Esophagus squamous epithelium (tissue), 5 donors: ENCODE results near the gene TRDMT1. TPM values are rescaled to one million over a fixed set of nuclear protein-coding genes. Genes with fewer than 3 reads are reported as not detected.

ENCODE experiments used
- DNase-seq: peaks from one replicate; lab custom pipeline; 2025; lab: John Stamatoyannopoulos, UW
- H3K27ac ChIP-seq, 4 donors: fragments of 200-600 bp; sonication (generic); one replicate each; pipeline ENCODE4 v1.5.1; 2016 to 2019; ENCODE audit warnings: mild to moderate bottlenecking in 1 of 4
- H3K27me3 ChIP-seq, 4 donors: fragments of 200-600 bp; sonication (generic); 1 replicate in 3 of 4; 2 replicates in 1 of 4; pipeline versions ENCODE4 v1.5.1 to v1.6.0; 2017 to 2021; ENCODE audit warnings: antibody characterized with exemption in 1 of 4
- H3K36me3 ChIP-seq, 3 donors: fragments of 200-600 bp; sonication (generic); one replicate each; pipeline ENCODE4 v1.5.1; 2016 to 2019
- H3K4me1 ChIP-seq, 3 donors: fragments of 200-600 bp; sonication (generic); one replicate each; pipeline ENCODE4 v1.5.1; 2017 to 2019
- H3K4me3 ChIP-seq, 4 donors: fragments of 200-600 bp; sonication (generic); 1 replicate in 3 of 4; 2 replicates in 1 of 4; pipeline ENCODE4 v1.5.1; 2016 to 2019; ENCODE audit warnings: mild to moderate bottlenecking in 2 of 4, moderate library complexity in 1 of 4
- H3K9me3 ChIP-seq, 3 donors: fragments of 200-600 bp; sonication (generic); one replicate each; pipeline ENCODE4 v1.5.1; 2016 to 2019
- POLR2A ChIP-seq, 4 donors: fragments of 450-650 bp; IDR thresholded peaks; one replicate each; pipeline ENCODE4 v1.6.1; 2017; ENCODE audit warnings: antibody characterized with exemption in 4 of 4, mild to moderate bottlenecking in 4 of 4, moderate library complexity in 3 of 4
- WGBS, 2 donors: methylation state at CpG; one replicate each; pipeline ENCODE4 v1.1.5; 2018; 5-methylcytosine and 5-hydroxymethylcytosine counted together
- intact Hi-C: fragments of 100-400 bp; cut with DNase I; formaldehyde crosslinking; loops from one replicate; pipeline ENCODE4 v1.15.0; 2022
- total RNA-seq, 4 donors: library from RNA; depleted of rRNA; stranded (reverse); fragments of >200 nt; gene quantifications; one replicate each; pipeline ENCODE4 v1.1.0, GENCODE V29; 2016
- TF ChIP-seq, protein P1 (sequence below), 6 experiments: fragments of 450-650 bp in 4 of 6; fragments of 200-600 bp in 2 of 6; sonication (generic) in 2 of 6; IDR thresholded peaks; one replicate each; pipeline ENCODE4 v1.5.1; 2016 to 2019; ENCODE audit warnings: antibody characterized with exemption in 6 of 6, mild to moderate bottlenecking in 4 of 6, moderate library complexity in 4 of 6
- donor health status: DM: yes; HTN: yes; CAD: no.

Gene TRDMT1
- total RNA-seq, 4 donors from 2014 or later, result 1.3 to 5.9 (median 2.6) TPM

DNA sequence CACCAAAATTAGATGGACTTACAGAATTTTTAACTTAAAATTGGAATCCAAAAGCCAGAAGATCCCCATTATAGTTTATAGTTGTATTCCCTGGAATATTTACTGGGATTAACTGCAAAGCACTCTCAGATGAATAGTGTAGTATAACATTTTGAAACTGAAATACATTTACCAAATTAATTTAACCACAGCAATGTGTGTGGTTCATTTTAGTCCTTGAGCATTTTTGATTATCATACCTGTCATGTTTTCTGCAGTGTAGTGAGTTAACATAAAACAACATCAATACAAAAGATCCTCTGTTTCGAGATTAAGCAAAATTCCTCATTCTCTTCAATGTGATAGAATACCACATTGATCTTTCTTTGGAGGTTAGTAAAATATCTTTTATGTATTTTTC lies 30.3 kb upstream of the TRDMT1 start:
- WGBS, 2 donors, result 41 to 71% methylated on average over 1 of the region's 1 CpG
- intact Hi-C loops, result no loop called here
- Histone ChIP-seq H3K9me3 (no peaks in the 10 kb centered on the region), H3K4me1 (peaks cover 0 to 100% (median 33%) of the 10 kb centered on the region in 3 donors), H3K27me3 (peaks cover 0 to 36% (median 2%) of the 10 kb centered on the region in 4 donors), H3K36me3 (peaks cover 0 to 47% (median 7%) of the 10 kb centered on the region in 3 donors), H3K4me3 (peak overlapping the region; percentile 53 to 94 (median 70)), H3K27ac (peak overlapping the region in 3 of 4 donors; percentile 37 to 99 (median 96))
- TF ChIP-seq, protein P1, sequence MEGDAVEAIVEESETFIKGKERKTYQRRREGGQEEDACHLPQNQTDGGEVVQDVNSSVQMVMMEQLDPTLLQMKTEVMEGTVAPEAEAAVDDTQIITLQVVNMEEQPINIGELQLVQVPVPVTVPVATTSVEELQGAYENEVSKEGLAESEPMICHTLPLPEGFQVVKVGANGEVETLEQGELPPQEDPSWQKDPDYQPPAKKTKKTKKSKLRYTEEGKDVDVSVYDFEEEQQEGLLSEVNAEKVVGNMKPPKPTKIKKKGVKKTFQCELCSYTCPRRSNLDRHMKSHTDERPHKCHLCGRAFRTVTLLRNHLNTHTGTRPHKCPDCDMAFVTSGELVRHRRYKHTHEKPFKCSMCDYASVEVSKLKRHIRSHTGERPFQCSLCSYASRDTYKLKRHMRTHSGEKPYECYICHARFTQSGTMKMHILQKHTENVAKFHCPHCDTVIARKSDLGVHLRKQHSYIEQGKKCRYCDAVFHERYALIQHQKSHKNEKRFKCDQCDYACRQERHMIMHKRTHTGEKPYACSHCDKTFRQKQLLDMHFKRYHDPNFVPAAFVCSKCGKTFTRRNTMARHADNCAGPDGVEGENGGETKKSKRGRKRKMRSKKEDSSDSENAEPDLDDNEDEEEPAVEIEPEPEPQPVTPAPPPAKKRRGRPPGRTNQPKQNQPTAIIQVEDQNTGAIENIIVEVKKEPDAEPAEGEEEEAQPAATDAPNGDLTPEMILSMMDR (IDR thresholded peaks at IDR 0.05), result no peak
- no peak for TF ChIP-seq POLR2A (IDR thresholded peaks at IDR 0.05)
- DNase-seq, result no peak

- Histone ChIP-seq H3K4me3 (peak overlapping the region; percentile 53 to 94 (median 70)), H3K27ac (peak overlapping the region; percentile 89 to 99 (median 98)), H3K4me1 (peaks cover 0 to 93% (median 34%) of the 10 kb centered on the region in 3 donors), H3K36me3 (peaks cover 0 to 31% (median 7%) of the 10 kb centered on the region in 3 donors), H3K9me3 (no peaks in the 10 kb centered on the region), H3K27me3 (peaks cover 0 to 45% (median 2%) of the 10 kb centered on the region in 4 donors)
- 0% methylated on average over 6 of the region's 43 CpGs; no CpG with 5 or more reads in 1 of the 2 donors for WGBS, 2 donors
- intact Hi-C loops, result no loop called here
- peak in 2 of 4 donors; percentile 40 to 79 for TF ChIP-seq POLR2A (IDR thresholded peaks at IDR 0.05)
- TF ChIP-seq, protein P1 (IDR thresholded peaks at IDR 0.05), result peak in 4 of 6 experiments; percentile 7 to 62 (median 31)
- DNase-seq, result peak; percentile 58
Measured at GRCh38 chr10:17229967-17230682, 28.7 kb upstream of the TRDMT1 start.

DNA sequence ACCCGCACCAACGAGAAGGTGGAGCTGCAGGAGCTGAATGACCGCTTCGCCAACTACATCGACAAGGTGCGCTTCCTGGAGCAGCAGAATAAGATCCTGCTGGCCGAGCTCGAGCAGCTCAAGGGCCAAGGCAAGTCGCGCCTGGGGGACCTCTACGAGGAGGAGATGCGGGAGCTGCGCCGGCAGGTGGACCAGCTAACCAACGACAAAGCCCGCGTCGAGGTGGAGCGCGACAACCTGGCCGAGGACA lies 28.2 kb upstream of the TRDMT1 start:
- Histone ChIP-seq H3K36me3 (peaks cover 0 to 26% (median 7%) of the 10 kb centered on the region in 3 donors), H3K27me3 (peaks cover 0 to 45% (median 2%) of the 10 kb centered on the region in 4 donors), H3K9me3 (no peaks in the 10 kb centered on the region), H3K4me1 (peaks cover 0 to 88% (median 29%) of the 10 kb centered on the region in 3 donors), H3K27ac (peak overlapping the region; percentile 89 to 99 (median 98)), H3K4me3 (peak overlapping the region; percentile 53 to 94 (median 70))
- intact Hi-C loops, result no loop called here
- no CpG with 5 or more reads among the region's 21 CpGs for WGBS, 2 donors
- TF ChIP-seq POLR2A (IDR thresholded peaks at IDR 0.05), result no peak
- TF ChIP-seq, protein P1 (IDR thresholded peaks at IDR 0.05), result no peak
- DNase-seq, result no peak

DNA sequence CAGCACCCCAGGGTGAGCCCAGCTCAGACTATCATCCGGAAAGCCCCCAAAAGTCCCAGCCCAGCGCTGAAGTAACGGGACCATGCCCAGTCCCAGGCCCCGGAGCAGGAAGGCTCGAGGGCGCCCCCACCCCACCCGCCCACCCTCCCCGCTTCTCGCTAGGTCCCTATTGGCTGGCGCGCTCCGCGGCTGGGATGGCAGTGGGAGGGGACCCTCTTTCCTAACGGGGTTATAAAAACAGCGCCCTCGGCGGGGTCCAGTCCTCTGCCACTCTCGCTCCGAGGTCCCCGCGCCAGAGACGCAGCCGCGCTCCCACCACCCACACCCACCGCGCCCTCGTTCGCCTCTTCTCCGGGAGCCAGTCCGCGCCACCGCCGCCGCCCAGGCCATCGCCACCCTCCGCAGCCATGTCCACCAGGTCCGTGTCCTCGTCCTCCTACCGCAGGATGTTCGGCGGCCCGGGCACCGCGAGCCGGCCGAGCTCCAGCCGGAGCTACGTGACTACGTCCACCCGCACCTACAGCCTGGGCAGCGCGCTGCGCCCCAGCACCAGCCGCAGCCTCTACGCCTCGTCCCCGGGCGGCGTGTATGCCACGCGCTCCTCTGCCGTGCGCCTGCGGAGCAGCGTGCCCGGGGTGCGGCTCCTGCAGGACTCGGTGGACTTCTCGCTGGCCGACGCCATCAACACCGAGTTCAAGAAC lies 27.7 kb upstream of the TRDMT1 start:
- Histone ChIP-seq H3K27ac (peak overlapping the region; percentile 89 to 99 (median 98)), H3K36me3 (peaks cover 0 to 21% (median 7%) of the 10 kb centered on the region in 3 donors), H3K27me3 (peaks cover 0 to 45% (median 2%) of the 10 kb centered on the region in 4 donors), H3K9me3 (no peaks in the 10 kb centered on the region), H3K4me1 (peaks cover 0 to 83% (median 24%) of the 10 kb centered on the region in 3 donors), H3K4me3 (peak overlapping the region; percentile 53 to 94 (median 70))
- intact Hi-C loops, result no loop called here
- TF ChIP-seq, protein P1 (IDR thresholded peaks at IDR 0.05), result no peak
- TF ChIP-seq POLR2A (IDR thresholded peaks at IDR 0.05), result peak in 2 of 4 donors; percentile 80 to 92
- DNase-seq, result peak; percentile 65
- 0% methylated on average over 1 of the region's 72 CpGs; no CpG with 5 or more reads in 1 of the 2 donors for WGBS, 2 donors
